GM06990 (cell line): ENCODE measurements around the gene NPFFR2.
"Not testable (repeated sequence)": the region's sequence is repeated elsewhere in the genome, so short reads cannot be mapped to it uniquely, and the experiment has no call there.

Experiments used
- DNase-seq: peaks from one replicate; pipeline ENCODE4 v3.0.0-alpha.2; 2011; ENCODE audit not compliant: insufficient read length; ENCODE audit errors: extremely low read depth
- H3K27me3 ChIP-seq: replicated peaks from 2 replicates; pipeline ENCODE4 v1.6.0; 2011; ENCODE audit warnings: low read length; ENCODE audit not compliant: control insufficient read depth, insufficient read depth
- H3K36me3 ChIP-seq: 2 replicates; pipeline ENCODE4 v1.5.1; 2011; ENCODE audit warnings: low read length; ENCODE audit not compliant: control insufficient read depth, insufficient read depth
- H3K4me3 ChIP-seq: replicated peaks from 2 replicates; pipeline ENCODE4 v1.5.1; 2011; ENCODE audit warnings: low read depth, mild to moderate bottlenecking, control low read depth, low read length
- TF ChIP-seq, protein P1 (sequence below): IDR thresholded peaks from 2 replicates; pipeline ENCODE4 v1.5.1; 2011; ENCODE audit warnings: low read length, control low read depth, mild to moderate bottlenecking, inconsistent platforms; ENCODE audit not compliant: insufficient read depth, poor library complexity, severe bottlenecking

The NPFFR2 gene

DNA sequence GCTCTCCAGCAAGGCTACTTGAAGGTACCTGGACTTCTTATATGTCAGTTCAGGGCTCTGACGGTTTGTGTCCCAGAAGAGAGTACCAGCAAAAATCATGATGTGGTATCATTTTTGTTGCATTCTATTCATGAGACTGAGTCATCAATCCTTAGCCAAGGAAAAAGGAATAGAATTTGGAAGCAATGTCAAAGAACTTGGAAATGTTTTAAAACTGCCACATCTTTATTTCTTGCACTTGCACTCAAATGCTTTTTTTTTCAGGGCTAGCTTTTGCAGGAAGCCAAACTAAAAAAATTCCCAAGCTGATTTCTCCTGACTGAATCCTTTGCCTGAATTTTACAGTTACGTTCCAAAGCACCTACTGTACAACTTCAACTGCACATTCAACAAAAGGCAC is 112.4 kb downstream of the NPFFR2 start:
- no peaks in the 10 kb centered on the region for H3K36me3 ChIP-seq
- no peak for DNase-seq
- no peaks in the 10 kb centered on the region for H3K27me3 ChIP-seq
- H3K4me3 ChIP-seq, result no peak overlapping the region
- TF ChIP-seq, protein P1, sequence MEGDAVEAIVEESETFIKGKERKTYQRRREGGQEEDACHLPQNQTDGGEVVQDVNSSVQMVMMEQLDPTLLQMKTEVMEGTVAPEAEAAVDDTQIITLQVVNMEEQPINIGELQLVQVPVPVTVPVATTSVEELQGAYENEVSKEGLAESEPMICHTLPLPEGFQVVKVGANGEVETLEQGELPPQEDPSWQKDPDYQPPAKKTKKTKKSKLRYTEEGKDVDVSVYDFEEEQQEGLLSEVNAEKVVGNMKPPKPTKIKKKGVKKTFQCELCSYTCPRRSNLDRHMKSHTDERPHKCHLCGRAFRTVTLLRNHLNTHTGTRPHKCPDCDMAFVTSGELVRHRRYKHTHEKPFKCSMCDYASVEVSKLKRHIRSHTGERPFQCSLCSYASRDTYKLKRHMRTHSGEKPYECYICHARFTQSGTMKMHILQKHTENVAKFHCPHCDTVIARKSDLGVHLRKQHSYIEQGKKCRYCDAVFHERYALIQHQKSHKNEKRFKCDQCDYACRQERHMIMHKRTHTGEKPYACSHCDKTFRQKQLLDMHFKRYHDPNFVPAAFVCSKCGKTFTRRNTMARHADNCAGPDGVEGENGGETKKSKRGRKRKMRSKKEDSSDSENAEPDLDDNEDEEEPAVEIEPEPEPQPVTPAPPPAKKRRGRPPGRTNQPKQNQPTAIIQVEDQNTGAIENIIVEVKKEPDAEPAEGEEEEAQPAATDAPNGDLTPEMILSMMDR, result no peak

DNA sequence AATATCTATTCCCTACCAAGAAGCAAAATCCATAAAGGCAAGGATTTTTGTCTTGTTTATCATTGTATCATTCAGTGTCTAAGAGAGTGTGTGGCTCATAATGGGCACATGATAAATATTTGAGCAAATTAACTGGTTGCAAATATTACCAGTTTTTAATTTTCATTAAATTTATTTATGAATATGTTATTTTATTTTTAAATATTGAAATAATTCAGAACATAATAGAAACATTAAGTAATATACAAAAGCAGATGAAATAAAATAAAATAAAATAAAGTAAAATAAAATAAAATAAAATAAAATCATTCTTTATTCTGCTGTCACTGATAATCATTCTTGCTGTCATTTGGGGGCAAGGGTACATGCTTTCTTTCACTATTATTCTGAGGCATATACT is 120.9 kb downstream of the NPFFR2 start:
- TF ChIP-seq, protein P1, result no peak
- Histone ChIP-seq H3K4me3 (no peak overlapping the region), H3K27me3 (no peaks in the 10 kb centered on the region), H3K36me3 (no peaks in the 10 kb centered on the region)
- no peak for DNase-seq

DNA sequence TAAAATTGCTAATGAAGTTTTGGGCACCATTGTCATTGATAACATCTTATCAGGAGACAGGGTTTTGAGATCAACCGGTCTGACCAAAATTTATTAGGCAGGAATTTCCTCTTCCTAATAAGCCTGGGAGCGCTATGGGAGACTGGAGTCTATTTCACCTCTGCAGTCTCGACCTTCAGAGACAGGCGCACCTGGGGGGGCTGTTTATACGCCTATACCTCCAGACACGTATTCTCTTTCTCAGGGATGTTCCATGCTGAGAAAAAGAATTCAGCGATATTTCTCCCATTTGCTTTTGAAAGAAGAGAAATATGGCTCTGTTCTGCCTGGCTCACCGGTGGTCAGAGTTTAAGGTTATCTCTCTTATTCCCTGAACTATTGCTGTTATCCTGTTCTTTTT is 121.8 kb downstream of the NPFFR2 start:
- H3K27me3 ChIP-seq, H3K36me3 ChIP-seq, H3K4me3 ChIP-seq, DNase-seq: not testable (repeated sequence)

DNA sequence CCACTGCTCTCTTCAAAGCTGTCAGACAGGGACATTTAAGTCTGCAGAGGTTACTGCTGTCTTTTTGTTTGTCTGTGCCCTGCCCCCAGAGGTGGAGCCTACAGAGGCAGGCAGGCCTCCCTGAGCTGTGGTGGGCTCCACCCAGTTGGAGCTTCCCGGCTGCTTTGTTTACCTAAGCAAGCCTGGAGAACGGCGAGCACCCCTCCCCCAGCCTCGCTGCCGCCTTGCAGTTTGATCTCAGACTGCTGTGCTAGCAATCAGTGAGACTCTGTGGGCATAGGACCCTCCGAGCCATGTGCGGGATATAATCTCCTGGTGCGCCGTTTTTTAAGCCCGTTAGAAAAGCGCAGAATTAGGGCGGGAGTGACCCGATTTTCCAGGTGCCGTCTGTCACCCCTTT is 137.5 kb downstream of the NPFFR2 start:
- H3K4me3 ChIP-seq, DNase-seq, H3K27me3 ChIP-seq, H3K36me3 ChIP-seq: not testable (repeated sequence)

DNA sequence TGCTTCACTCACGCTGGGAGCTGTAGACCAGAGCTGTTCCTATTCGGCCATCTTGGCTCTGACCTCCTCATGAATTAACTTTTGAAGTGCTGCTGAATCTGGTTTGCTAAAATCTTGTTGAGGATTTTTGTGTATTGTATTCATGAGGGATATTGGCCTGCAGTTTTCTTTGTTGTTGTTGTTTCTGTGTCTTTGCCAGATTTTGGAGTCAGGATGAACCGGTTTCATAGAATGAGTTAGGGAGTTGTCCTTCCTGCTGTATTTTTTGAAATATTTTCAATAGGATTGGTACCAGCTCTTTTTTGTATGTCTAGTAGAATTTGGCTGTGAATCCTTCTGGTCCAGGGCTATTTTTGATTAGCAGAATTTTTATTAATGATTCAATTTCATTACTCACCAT is 138.1 kb downstream of the NPFFR2 start:
- H3K4me3 ChIP-seq, result no peak overlapping the region
- TF ChIP-seq, protein P1, result no peak
- no peak for DNase-seq

DNA sequence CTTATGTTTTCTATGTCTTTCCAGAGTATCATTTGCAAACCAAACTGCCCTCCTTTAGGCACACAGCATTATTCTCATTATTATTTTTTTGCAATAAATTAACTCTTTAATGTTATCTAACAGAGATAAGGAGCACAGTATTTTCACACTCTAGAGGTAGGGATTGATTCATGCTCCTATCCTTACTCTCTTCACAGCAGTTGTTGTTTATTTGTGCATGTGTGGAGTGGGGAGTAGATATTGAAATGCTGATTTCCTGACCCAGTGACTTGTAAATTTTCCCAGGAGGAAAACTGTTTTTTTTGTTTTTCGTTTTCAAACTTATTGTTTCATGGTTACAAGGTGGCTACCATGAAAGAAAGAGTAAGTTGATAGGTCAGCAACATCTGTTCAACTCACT is 140.0 kb downstream of the NPFFR2 start:
- TF ChIP-seq, protein P1, result no peak
- Histone ChIP-seq H3K4me3 (no peak overlapping the region), H3K36me3 (no peaks in the 10 kb centered on the region), H3K27me3 (no peaks in the 10 kb centered on the region)
- DNase-seq, result no peak

More for the DNA sequence above, 138.1 kb downstream of the NPFFR2 start:
- H3K27me3 ChIP-seq, result no peaks in the 10 kb centered on the region
- H3K36me3 ChIP-seq, result no peaks in the 10 kb centered on the region

DNA sequence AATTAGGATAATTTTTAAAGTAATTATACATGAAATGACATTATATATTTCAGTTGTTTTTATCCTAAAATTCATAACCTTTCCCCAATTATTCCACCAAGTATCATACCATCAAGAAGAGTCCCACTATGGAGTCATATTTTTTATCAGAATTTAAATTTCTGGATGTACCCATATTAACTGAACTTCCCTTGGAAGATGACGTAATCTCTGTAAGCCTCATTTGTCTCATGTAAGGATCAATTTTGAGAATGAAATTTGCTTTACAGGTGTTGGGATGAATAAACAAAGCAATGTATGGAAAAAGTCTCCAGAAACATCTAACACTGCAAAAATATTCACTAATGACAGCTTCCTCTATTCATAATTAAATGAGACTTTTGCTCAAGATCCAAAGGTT is 147.5 kb downstream of the NPFFR2 start:
- H3K4me3 ChIP-seq, result no peak overlapping the region
- no peaks in the 10 kb centered on the region for H3K36me3 ChIP-seq
- no peaks in the 10 kb centered on the region for H3K27me3 ChIP-seq
- TF ChIP-seq, protein P1, result no peak
- DNase-seq, result no peak
